ENCODE results near the gene TFB1M.

DNA sequence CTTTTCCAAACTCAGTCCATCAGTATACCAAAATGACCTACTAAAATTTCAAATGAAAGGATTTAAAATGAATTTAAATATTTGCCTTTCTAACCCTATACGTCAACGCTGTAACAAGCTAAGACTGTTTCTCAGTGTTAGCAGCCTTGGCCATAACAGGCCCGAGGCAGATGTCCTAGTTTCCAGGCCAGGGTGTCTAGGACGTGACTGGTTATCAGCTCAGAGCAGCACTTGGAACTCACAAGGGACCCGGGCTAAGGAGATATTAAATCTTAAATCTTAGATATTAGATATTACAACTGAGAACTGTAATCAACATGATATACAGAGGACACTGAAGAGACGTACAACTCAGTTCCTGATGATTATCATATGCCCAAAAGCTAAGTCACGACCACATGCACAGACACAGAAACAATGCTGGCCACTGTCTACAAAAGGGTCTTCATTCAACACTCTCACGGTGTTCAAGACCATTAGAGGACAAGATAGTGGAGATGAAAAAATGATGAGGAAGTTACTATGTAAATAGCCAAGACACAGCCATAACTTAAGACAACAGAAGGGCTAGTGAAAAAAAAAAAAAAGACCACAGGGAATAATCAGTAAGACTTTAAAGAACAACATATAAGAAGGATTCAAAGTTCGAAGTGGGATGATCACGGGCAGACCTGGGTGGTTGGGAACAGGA lies 50.8 kb downstream of the TFB1M start, which contains the start of gene CLDN20:
- TF ChIP-seq TAF1 (IDR thresholded peaks at IDR 0.05; ENCODE audit: borderline replicate concordance, insufficient read depth, low read length): no peak
- no peak for TF ChIP-seq POLR2AphosphoS5 (IDR thresholded peaks at IDR 0.05; ENCODE audit: low read depth, low read length)
- TF ChIP-seq, protein P1, sequence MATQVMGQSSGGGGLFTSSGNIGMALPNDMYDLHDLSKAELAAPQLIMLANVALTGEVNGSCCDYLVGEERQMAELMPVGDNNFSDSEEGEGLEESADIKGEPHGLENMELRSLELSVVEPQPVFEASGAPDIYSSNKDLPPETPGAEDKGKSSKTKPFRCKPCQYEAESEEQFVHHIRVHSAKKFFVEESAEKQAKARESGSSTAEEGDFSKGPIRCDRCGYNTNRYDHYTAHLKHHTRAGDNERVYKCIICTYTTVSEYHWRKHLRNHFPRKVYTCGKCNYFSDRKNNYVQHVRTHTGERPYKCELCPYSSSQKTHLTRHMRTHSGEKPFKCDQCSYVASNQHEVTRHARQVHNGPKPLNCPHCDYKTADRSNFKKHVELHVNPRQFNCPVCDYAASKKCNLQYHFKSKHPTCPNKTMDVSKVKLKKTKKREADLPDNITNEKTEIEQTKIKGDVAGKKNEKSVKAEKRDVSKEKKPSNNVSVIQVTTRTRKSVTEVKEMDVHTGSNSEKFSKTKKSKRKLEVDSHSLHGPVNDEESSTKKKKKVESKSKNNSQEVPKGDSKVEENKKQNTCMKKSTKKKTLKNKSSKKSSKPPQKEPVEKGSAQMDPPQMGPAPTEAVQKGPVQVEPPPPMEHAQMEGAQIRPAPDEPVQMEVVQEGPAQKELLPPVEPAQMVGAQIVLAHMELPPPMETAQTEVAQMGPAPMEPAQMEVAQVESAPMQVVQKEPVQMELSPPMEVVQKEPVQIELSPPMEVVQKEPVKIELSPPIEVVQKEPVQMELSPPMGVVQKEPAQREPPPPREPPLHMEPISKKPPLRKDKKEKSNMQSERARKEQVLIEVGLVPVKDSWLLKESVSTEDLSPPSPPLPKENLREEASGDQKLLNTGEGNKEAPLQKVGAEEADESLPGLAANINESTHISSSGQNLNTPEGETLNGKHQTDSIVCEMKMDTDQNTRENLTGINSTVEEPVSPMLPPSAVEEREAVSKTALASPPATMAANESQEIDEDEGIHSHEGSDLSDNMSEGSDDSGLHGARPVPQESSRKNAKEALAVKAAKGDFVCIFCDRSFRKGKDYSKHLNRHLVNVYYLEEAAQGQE (IDR thresholded peaks at IDR 0.05; ENCODE audit: insufficient read depth in 1 of 2, low read depth in 2 of 2, low read length in 2 of 2): no peak
